Gastrocnemius medialis (tissue), 4 donors: ENCODE results near the gene SHC4.

Experiments
- CTCF ChIP-seq, 5 experiments: fragments of 450-650 bp in 3 of 5; fragments of 200-600 bp in 2 of 5; sonication (generic) in 2 of 5; IDR thresholded peaks in 4 of 5; conservative IDR thresholded peaks in 1 of 5; 1 replicate in 4 of 5; 2 replicates in 1 of 5; pipeline ENCODE4 v1.5.1; 2016 to 2019; ENCODE audit warnings: antibody characterized with exemption in 5 of 5, mild to moderate bottlenecking in 3 of 5, moderate library complexity in 3 of 5
- POLR2A ChIP-seq, 2 donors: fragments of 450-650 bp; IDR thresholded peaks; one replicate each; pipeline ENCODE4 v1.6.1; 2017; ENCODE audit warnings: antibody characterized with exemption in 2 of 2, mild to moderate bottlenecking in 2 of 2, moderate library complexity in 2 of 2

GRCh38 chr15:48880070-48880634, 83.6 kb downstream of the SHC4 start:
- no peak for TF ChIP-seq POLR2A (IDR thresholded peaks at IDR 0.05)
- TF ChIP-seq CTCF (IDR thresholded peaks at IDR 0.05 in 4 of 5, conservative IDR thresholded peaks at IDR 0.05 in 1 of 5) = no peak
